Large intestine (tissue), 3 donors: Measurements from ENCODE around the gene CYTH2. TPM values are rescaled to one million over a fixed set of nuclear protein-coding genes. Genes with fewer than 3 reads are reported as not detected.

Source experiments
- DNase-seq, 2 donors: peaks; one replicate each; pipeline versions ENCODE4 v3.0.0 to v3.0.0-alpha.2; 2013
- H3K27ac ChIP-seq: one replicate; pipeline ENCODE4 v1.5.1; 2013; ENCODE audit warnings: low read length
- H3K27me3 ChIP-seq: 2 replicates; pipeline ENCODE4 v1.6.1; 2013; ENCODE audit warnings: low read length; ENCODE audit not compliant: control insufficient read depth, insufficient read depth
- H3K36me3 ChIP-seq: 2 replicates; pipeline ENCODE4 v1.6.1; 2013; ENCODE audit warnings: low read length; ENCODE audit not compliant: control insufficient read depth, insufficient read depth
- H3K4me1 ChIP-seq: one replicate; pipeline ENCODE4 v1.6.1; 2013; ENCODE audit warnings: low read length; ENCODE audit not compliant: control insufficient read depth, insufficient read depth
- H3K4me3 ChIP-seq: one replicate; pipeline ENCODE4 v1.5.1; 2013; ENCODE audit warnings: low read length
- H3K9me3 ChIP-seq: one replicate; pipeline ENCODE4 v1.6.1; 2013; ENCODE audit warnings: mild to moderate bottlenecking, low read depth, low read length, moderate library complexity; ENCODE audit not compliant: control insufficient read depth
- WGBS: methylation state at CpG from one replicate; pipeline ENCODE4 v1.1.5; 2013; ENCODE audit warnings: low lambda C conversion rate; ENCODE audit not compliant: insufficient coverage; 5-methylcytosine and 5-hydroxymethylcytosine counted together
- polyA plus RNA-seq: library from polyadenylated mRNA; unstranded; fragments of 120-200 nt; gene quantifications from one replicate; pipeline ENCODE4 v1.2.1, GENCODE V29; 2013

CYTH2 gene
- polyA plus RNA-seq, 1 donor: 63.8 TPM

DNA sequence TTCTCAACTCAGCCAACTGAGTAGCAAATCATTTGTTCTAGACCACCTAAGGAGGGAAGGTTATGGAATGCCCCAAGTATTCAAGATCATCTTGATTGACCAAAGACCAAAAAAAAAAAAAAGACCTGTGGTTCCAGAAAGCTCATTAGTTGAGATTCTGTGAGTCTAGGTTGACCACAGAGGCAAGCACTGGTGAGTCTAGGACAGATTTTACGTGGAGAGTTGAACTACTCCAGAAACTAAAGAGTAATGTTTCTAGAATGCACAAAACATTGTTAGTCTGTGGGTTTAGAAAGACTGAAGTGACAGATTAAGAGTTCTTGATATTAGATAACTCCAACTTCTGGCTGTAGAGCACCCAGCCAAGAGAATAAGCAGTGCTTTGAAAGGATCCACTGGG lies 4.0 kb upstream of the CYTH2 start:
- Histone ChIP-seq H3K36me3 (peaks cover 1% of the 10 kb centered on the region), H3K4me1 (peaks cover 8% of the 10 kb centered on the region), H3K9me3 (peaks cover 9% of the 10 kb centered on the region), H3K27ac (no peak overlapping the region), H3K27me3 (no peaks in the 10 kb centered on the region), H3K4me3 (no peak overlapping the region)
- no CpG with 5 or more reads among the region's 1 CpG for WGBS
- DNase-seq: no peak

- Histone ChIP-seq H3K27ac (no peak overlapping the region), H3K4me3 (no peak overlapping the region), H3K4me1 (peaks cover 15% of the 10 kb centered on the region), H3K9me3 (peaks cover 6% of the 10 kb centered on the region), H3K36me3 (peaks cover 17% of the 10 kb centered on the region), H3K27me3 (no peaks in the 10 kb centered on the region)
- no peak for DNase-seq
- 100% methylated on average over 1 of the region's 16 CpGs for WGBS
These were observed 2.4 kb upstream of the CYTH2 start for GRCh38 chr19:48466561-48467325.

DNA sequence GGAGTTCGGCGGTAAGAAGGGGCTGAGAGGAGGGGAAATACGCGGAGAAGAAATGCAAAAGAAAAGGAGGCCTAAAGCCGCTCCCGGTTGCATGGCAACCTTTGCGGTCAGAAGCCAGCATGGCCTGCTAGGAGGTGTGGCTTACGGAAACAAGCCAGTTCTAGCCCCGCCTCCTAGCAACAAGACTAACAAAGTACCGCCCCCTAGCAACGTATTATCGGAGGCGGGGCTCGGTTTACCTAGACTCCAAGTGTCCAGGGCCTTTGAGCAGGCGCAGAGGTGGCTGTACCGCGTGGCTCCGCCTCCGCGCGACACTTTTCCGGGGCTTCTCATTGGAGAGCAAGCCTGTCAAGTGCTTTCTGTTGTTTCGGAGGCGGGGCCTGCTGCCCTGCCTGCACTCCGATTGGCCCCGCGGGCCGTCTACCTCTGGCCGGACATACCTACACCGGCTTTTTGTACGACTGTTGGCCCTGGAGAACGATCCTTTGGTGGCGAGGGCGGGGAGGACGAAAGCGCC lies 339 bp upstream of the CYTH2 start:
- H3K4me1 ChIP-seq: peaks cover 15% of the 10 kb centered on the region
- peak; percentile 100 for DNase-seq
- no CpG with 5 or more reads among the region's 36 CpGs for WGBS
- H3K4me3 ChIP-seq: peak overlapping the region; percentile 99
- no peaks in the 10 kb centered on the region for H3K9me3 ChIP-seq
- H3K27me3 ChIP-seq: no peaks in the 10 kb centered on the region
- H3K36me3 ChIP-seq: peaks cover 36% of the 10 kb centered on the region
- H3K27ac ChIP-seq: peak overlapping the region; percentile 99

DNA sequence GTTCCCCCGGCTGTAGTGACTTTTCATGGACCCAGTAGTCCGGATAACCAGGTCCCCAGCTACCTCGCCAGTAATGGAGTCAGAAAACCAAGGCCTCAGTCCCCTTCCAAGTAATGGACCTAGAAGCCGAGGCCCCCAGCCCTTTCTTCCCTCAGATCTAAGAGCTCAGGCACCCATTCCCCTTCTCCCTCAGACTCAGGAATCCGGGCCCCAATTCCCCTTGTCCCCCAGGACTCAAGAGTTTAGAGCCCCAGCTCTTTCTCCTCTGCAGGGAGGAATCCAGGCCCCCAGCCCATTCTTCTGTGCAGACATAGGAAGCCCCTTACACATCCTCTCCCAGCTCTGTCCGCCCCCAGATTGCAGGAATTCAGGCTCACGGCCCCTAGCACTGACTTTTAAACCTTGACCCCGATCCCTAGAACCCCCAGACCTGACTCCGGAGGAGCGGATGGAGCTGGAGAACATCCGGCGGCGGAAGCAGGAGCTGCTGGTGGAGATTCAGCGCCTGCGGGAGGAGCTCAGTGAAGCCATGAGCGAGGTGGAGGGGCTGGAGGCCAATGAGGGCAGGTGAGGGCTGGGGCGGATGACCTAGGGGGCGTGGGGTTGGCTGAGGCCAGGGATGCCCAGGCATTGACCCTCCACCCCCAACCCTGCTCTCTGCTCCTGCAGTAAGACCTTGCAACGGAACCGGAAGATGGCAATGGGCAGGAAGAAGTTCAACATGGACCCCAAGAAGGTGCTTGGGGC lies 938 bp downstream of the CYTH2 start:
- no peak for DNase-seq
- H3K36me3 ChIP-seq: peaks cover 49% of the 10 kb centered on the region
- no peaks in the 10 kb centered on the region for H3K27me3 ChIP-seq
- no peaks in the 10 kb centered on the region for H3K9me3 ChIP-seq
- H3K4me1 ChIP-seq: peaks cover 15% of the 10 kb centered on the region
- peak overlapping the region; percentile 99 for H3K27ac ChIP-seq
- peak overlapping the region; percentile 99 for H3K4me3 ChIP-seq
- WGBS: no CpG with 5 or more reads among the region's 20 CpGs

- no peaks in the 10 kb centered on the region for H3K9me3 ChIP-seq
- DNase-seq: no peak
- H3K27me3 ChIP-seq: no peaks in the 10 kb centered on the region
- no peak overlapping the region for H3K4me3 ChIP-seq
- WGBS: no CpG with 5 or more reads among the region's 10 CpGs
- peaks cover 56% of the 10 kb centered on the region for H3K36me3 ChIP-seq
- peaks cover 15% of the 10 kb centered on the region for H3K4me1 ChIP-seq
- H3K27ac ChIP-seq: no peak overlapping the region
These were observed 1.7 kb downstream of the CYTH2 start for GRCh38 chr19:48470856-48471255.

DNA sequence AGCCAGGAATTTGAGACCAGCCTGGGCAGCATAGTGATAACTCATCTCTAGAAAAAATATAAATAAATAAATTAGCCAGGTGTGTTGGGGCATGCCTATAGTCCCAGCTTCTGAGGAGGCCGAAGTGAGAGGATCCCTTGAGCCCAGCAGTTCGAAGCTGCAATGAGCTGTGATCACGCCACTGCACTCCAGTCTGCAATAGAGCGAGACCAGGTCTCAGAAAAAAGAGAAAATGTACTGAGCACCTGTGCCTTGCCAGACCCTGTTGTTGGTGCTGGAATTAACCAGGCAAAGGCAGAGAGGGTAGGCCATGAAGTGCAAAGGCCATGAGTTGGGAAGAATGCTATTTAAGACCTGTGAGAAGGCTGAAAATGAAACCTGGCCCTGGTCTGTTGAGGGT lies 2.7 kb downstream of the CYTH2 start:
- Histone ChIP-seq H3K36me3 (peaks cover 64% of the 10 kb centered on the region), H3K4me3 (no peak overlapping the region), H3K9me3 (no peaks in the 10 kb centered on the region), H3K4me1 (peaks cover 15% of the 10 kb centered on the region), H3K27ac (no peak overlapping the region), H3K27me3 (no peaks in the 10 kb centered on the region)
- no peak for DNase-seq
- no CpG with 5 or more reads among the region's 4 CpGs for WGBS

DNA sequence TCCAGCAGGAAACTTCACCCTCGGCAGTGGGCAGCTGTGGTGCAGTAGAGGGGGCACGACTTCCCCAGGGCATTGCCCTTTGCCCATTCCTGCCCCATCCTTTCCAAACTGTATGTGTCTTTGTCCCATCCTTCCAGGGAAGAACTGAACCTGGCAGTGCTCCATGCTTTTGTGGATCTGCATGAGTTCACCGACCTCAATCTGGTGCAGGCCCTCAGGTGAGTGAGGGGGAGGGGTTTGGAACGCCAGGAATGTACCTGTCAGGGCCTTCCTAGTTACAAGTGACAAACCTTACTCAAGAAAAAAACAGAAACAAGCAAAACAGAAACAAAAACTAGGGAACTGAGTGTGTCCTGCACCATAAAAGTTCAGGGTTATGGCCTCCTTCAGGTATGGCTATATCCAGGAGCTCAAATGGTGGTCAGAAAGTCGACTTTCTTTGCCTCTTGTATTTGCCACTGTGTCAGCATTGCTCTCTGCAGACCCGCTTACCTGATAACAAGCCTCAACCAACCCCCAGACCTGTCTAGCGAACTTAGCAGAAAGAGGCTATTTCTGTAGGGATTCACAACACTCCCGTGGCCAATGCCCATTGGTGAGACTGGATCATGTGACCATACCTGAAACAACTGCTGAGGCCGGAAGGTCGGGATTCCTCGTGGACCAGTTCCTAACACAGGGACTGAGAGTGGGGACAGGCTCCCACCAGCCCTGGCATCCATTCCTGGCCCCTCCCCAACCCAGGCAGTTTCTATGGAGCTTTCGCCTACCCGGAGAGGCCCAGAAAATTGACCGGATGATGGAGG lies 4.2 kb downstream of the CYTH2 start:
- 100% methylated on average over 1 of the region's 14 CpGs for WGBS
- Histone ChIP-seq H3K4me1 (peaks cover 13% of the 10 kb centered on the region), H3K27me3 (no peaks in the 10 kb centered on the region), H3K9me3 (no peaks in the 10 kb centered on the region), H3K27ac (no peak overlapping the region), H3K36me3 (peaks cover 78% of the 10 kb centered on the region), H3K4me3 (no peak overlapping the region)
- DNase-seq: no peak

- H3K27ac ChIP-seq: no peak overlapping the region
- no peak overlapping the region for H3K4me3 ChIP-seq
- WGBS: no CpG with 5 or more reads among the region's 16 CpGs
- peaks cover 84% of the 10 kb centered on the region for H3K36me3 ChIP-seq
- DNase-seq: no peak
- H3K9me3 ChIP-seq: no peaks in the 10 kb centered on the region
- peaks cover 10% of the 10 kb centered on the region for H3K4me1 ChIP-seq
- no peaks in the 10 kb centered on the region for H3K27me3 ChIP-seq
These were observed 5.0 kb downstream of the CYTH2 start for GRCh38 chr19:48474084-48474592.

GRCh38 chr19:48475369-48476068 lies 6.3 kb downstream of the CYTH2 start:
- Histone ChIP-seq H3K27me3 (no peaks in the 10 kb centered on the region), H3K4me1 (peaks cover 3% of the 10 kb centered on the region), H3K36me3 (peaks cover 86% of the 10 kb centered on the region), H3K9me3 (peaks cover 3% of the 10 kb centered on the region), H3K27ac (no peak overlapping the region), H3K4me3 (no peak overlapping the region)
- WGBS: 90% methylated on average over 2 of the region's 17 CpGs
- DNase-seq: no peak
